Spleen (tissue), 7 donors: ENCODE measurements around the gene NUMB.

Source experiments
- POLR2AphosphoS5 ChIP-seq, 3 donors: sonication (generic); formaldehyde crosslinking; IDR thresholded peaks; one replicate each; pipeline ENCODE4 v1.5.1; 2017; ENCODE audit warnings: antibody characterized with exemption in 3 of 3
- TF ChIP-seq, protein P1 (sequence below), 11 experiments: fragments of 200-600 bp in 7 of 11; fragments of 450-650 bp in 4 of 11; sonication (generic) in 4 of 11; IDR thresholded peaks in 8 of 11; conservative IDR thresholded peaks in 3 of 11; 1 replicate in 7 of 11; 2 replicates in 4 of 11; pipeline versions ENCODE4 v1.4.0 to v1.8.0; 2016 to 2021; ENCODE audit warnings: antibody characterized with exemption in 11 of 11, inconsistent platforms in 4 of 11, mild to moderate bottlenecking in 1 of 11
- donor health status: DM: no; HTN: no; CAD: no; lungs with moderate emphysema.
- donor health status: DM: no; HTN: no; CAD: no.
- donor health status: DM: no; HTN: no; CAD: no.

DNA sequence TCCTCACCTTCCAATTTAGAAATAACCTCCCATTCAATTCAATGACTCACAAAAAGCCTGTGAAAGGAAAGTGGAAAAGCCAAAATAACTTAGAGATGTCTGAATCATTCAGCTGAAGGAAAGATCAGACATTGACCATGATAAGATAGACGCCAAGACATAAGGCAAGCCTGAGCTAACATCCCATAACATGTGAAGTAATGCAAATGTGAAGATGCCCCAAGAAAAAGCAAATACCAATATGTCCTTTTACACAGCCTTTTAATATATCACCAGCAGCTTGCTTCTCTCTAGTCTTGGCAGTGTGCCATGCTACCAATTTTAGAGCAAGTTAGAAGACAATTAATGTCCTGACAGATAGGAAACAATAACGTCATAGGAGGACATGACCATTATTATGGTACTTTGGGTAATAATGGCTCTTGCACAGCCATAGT lies 2.4 kb upstream of the NUMB start:
- TF ChIP-seq, protein P1, sequence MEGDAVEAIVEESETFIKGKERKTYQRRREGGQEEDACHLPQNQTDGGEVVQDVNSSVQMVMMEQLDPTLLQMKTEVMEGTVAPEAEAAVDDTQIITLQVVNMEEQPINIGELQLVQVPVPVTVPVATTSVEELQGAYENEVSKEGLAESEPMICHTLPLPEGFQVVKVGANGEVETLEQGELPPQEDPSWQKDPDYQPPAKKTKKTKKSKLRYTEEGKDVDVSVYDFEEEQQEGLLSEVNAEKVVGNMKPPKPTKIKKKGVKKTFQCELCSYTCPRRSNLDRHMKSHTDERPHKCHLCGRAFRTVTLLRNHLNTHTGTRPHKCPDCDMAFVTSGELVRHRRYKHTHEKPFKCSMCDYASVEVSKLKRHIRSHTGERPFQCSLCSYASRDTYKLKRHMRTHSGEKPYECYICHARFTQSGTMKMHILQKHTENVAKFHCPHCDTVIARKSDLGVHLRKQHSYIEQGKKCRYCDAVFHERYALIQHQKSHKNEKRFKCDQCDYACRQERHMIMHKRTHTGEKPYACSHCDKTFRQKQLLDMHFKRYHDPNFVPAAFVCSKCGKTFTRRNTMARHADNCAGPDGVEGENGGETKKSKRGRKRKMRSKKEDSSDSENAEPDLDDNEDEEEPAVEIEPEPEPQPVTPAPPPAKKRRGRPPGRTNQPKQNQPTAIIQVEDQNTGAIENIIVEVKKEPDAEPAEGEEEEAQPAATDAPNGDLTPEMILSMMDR (IDR thresholded peaks at IDR 0.05 in 8 of 11, conservative IDR thresholded peaks at IDR 0.05 in 3 of 11), result no peak
- no peak for TF ChIP-seq POLR2AphosphoS5 (IDR thresholded peaks at IDR 0.05)
